ENCODE measurements around the gene SMTN.

- TF ChIP-seq TAF1 (IDR thresholded peaks at IDR 0.05; ENCODE audit: borderline replicate concordance, low read depth, low read length): no peak
- TF ChIP-seq POLR2A (IDR thresholded peaks at IDR 0.05; ENCODE audit: low read depth, low read length): no peak
- TF ChIP-seq POLR2AphosphoS5 (IDR thresholded peaks at IDR 0.05; ENCODE audit: low read depth, low read length): no peak
Observed at GRCh38 chr22:31135706-31136105, 54.6 kb downstream of the SMTN start.
